Inferior parietal cortex (tissue), 1 donor: Measurements from ENCODE around the gene GUCA2A.

ENCODE experiments used
- DNase-seq: peaks from one replicate; pipeline ENCODE4 v3.0.0-alpha.2; 2016; ENCODE audit errors: extremely low spot score

Gene GUCA2A

DNA sequence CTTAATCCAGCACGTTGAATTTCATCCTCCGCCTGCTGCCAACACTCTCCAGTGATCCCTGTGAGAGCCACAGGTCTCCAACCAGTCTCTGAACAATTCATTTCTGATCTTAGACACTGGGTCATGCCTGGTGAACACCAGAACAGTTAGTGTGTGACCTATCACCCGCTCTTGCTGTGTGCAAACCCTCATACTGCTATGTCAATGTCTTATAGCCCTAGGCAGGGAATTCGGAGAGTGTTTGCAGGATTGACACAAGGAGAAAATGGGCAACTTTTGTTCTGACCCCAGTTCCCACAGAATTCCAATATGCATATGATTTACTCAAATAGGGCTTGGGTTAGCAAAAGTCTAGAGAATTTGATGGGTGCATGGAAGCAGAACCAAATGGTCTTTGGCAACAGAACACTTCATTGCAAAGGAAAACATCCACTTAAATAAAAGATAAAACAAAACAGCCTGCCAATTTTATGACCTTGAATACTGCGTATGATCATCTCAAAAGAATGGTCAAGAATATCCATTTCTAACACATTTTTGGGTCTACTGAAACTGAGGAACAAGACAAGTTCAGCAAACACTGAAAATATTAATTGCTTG lies 34.4 kb downstream of the GUCA2A start:
- no peak for DNase-seq

DNA sequence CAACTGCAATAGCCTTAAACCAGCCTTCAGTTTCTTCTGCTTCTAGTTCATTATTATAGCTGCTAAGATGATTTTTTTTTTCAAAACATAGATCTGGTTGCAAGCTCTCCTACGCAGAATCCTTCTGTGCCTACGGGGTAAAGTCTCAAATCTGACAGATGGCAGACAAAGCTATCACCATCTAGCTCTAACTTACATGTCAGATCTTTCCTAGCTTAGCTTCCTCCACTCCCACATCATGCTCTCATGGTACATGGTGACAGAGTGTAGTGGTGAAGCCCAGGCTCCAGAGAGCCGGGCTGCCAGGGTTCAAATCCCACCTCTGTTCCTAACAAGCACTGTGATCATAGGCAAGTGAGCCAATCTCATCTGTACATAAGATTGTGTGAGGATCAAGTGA lies 35.6 kb downstream of the GUCA2A start:
- DNase-seq, result peak; percentile 23

DNA sequence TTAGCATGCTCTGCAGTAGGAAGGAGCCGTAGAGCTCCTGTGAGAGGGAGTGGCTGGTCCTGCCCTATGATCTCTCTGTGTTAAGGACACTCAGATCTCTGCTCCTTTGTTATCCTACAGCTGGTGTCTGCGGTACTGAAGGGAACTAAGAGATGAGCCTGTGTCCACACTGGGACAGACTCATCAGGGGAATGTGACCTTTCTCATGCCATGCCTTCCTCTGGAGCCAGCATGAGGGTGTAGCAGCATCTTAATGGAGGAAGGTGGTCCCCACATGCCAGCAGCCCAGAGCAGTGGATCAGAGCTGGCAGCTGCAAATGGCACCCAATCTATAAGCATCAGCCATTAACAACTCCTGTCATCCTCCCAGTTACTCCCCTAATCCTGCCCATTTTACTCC lies 36.0 kb downstream of the GUCA2A start:
- no peak for DNase-seq

DNA sequence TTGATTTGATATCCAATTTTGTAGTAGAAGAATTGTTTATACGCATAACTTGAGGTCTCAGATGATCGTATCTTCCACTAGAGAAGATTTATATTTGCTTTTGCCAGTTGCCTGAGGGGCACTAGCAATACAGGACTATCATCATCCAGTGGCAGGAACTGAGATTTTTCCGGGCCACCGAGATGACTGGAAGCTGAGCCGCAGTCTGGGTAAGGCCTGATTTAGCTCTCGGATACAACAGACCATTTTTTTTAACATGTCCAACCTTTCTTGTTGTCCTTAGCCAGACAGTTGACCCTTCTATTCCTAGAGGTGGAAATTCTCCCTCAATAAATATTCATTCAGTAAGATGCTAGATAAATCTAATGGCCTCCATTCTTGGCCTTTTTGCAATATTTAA lies 36.8 kb downstream of the GUCA2A start:
- DNase-seq, result no peak

DNA sequence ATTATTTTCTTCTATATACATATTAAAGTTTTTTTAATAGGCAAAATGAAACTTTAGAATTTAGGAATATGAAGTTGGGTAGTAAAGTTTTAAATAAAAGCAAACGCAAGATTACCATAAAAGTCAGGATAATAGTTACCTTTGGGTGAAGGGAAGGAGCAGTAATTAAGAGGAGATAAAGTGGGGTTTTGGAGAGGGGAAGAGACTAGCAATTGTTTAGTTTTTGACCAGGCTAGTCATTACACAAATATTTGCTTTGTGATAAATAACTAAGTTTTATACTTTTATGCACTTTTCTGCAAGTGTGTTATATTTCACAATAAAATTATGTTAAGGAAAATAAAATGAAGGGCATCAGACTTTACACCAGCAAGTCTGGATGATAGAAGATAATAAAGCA lies 39.0 kb downstream of the GUCA2A start:
- DNase-seq, result no peak

DNA sequence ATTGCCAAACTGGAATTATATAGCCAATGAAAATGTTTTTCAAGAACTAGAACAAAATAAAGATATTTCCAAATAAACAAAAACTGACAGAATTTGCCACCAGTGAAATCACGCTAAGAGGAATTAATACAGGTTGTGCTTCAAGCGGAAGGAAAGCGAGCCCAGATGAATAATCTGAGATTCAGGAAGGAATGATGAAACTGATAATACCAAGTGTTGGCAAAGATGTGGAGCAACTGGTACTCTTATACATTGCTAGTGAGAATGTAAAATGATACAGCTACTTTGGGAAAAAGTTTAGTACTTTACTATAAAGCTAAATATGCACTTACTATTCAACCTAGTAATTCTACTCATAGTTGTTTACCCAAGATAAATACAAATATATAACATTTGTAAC lies 42.1 kb downstream of the GUCA2A start:
- DNase-seq, result no peak

DNA sequence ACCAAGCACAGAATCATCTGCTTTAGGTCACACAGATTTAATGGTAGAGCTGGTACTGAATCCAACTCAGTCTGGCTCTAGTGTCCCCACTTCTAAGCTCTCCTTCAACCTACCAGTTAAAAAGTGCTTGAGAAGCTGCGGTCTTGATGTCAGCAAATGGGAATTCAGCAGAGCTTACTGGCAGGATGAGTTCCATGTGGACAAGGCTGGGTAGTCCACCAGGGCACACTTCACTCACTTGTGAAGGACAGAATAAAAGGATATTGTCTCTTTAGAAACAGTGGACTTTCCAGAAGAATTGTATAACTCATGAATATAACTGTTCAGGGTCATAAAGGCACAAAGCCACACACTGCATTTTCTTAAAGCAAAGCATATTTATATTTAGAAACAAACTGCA lies 46.4 kb downstream of the GUCA2A start:
- DNase-seq, result no peak

DNA sequence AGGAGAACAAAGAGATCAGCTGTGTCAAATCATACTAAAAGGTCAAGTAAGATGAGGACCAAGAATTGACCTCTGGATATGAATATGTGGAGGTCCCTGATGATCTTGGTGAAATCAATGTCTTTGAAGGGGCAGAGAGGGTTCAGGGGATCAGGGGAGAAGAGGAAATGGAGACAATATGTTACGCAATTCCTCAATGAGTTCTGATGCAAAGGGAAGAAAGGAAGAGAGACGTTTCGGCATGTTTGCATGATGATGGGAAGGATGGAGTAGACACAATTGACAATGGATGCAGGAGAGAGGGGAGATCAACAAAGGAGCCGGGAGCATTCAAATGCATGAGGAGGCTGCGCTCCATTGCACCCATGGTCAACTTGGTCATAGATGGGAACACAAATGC lies 47.3 kb downstream of the GUCA2A start:
- no peak for DNase-seq

DNA sequence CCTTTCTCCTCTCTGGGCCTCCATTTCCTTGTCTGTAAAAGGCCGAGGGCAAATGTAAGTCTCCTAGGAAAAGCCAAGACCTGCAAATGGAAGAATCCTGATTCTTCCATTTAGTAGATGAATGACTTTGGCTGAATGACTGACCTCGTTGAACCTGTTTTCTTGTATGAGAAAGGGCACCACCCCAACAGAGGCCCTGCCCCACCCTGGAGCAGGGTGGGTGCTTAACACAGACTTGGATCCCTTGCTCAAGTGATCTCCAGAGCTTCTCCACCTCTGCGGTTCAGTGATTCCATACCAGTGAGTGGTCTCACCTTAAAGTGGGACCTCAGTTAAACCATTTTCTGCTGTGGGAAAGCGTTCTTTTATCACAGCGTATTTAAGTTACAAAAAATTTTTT lies 50.3 kb downstream of the GUCA2A start:
- DNase-seq, result no peak
